Bronchial epithelial cell (primary cell): ENCODE measurements around the gene SERP2. TPM values are rescaled to one million over a fixed set of nuclear protein-coding genes. Genes with fewer than 3 reads are reported as not detected.

Experiments used
- DNase-seq: peaks from one replicate; pipeline ENCODE4 v3.0.0-alpha.2; 2010; ENCODE audit warnings: low read depth
- FAIRE-seq: peaks from 2 replicates; lab custom pipeline; 2011; peaks lifted over from hg19 to GRCh38; lab: Jason Lieb, UNC
- H3K27me3 ChIP-seq: 2 replicates; pipeline ENCODE4 v1.5.1; 2011; ENCODE audit warnings: low read length; ENCODE audit not compliant: control insufficient read depth, insufficient read depth
- H3K36me3 ChIP-seq: 2 replicates; pipeline ENCODE4 v1.5.1; 2011; ENCODE audit warnings: low read length; ENCODE audit not compliant: control insufficient read depth, insufficient read depth
- H3K4me3 ChIP-seq: 2 replicates; pipeline ENCODE4 v1.5.1; 2011; ENCODE audit warnings: mild to moderate bottlenecking, low read depth, low read length, control low read depth
- CTCF ChIP-seq: IDR thresholded peaks from 2 replicates; pipeline ENCODE4 v1.5.1; 2011; ENCODE audit warnings: mild to moderate bottlenecking, moderate library complexity, low read length, control low read depth, inconsistent platforms; ENCODE audit not compliant: insufficient read depth, severe bottlenecking
- total RNA-seq: library from RNA; depleted of rRNA; stranded (reverse); fragments of >200 nt; gene quantifications from 2 replicates; pipeline ENCODE4 v1.2.1, GENCODE V29; 2014

Gene SERP2
- total RNA-seq, 1 donor from 2014 or later = 1.1 TPM

DNA sequence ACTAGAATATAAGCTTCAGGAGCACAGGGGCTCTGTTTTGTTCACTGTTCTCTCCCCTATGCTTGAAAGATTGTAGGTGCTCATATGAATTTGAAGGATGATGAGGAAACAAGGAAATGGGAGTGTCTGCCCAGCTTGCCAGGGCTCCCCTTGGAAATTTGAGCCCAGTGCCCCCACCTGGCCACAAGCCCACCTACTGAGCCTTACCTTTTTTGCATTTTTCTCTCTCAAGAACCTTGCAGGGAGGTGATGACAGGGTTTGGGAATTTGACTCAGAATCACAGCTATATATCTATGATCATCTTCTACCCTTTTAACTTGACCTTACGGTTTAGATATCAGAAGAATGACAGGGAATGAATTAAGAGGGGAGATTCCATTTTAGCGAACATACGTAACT, 33.8 kb downstream of the SERP2 start:
- no peaks in the 10 kb centered on the region for H3K36me3 ChIP-seq
- H3K27me3 ChIP-seq = no peaks in the 10 kb centered on the region
- TF ChIP-seq CTCF = no peak
- DNase-seq (peak; percentile 5), FAIRE-seq (no peak)
- H3K4me3 ChIP-seq = no peak overlapping the region

GRCh38 chr13:44407891-44408290, 34.3 kb downstream of the SERP2 start:
- peak; percentile 17 for DNase-seq
- no peaks in the 10 kb centered on the region for H3K27me3 ChIP-seq
- H3K36me3 ChIP-seq = no peaks in the 10 kb centered on the region
- no peak for TF ChIP-seq CTCF
- no peak for FAIRE-seq
- H3K4me3 ChIP-seq = no peak overlapping the region

DNA sequence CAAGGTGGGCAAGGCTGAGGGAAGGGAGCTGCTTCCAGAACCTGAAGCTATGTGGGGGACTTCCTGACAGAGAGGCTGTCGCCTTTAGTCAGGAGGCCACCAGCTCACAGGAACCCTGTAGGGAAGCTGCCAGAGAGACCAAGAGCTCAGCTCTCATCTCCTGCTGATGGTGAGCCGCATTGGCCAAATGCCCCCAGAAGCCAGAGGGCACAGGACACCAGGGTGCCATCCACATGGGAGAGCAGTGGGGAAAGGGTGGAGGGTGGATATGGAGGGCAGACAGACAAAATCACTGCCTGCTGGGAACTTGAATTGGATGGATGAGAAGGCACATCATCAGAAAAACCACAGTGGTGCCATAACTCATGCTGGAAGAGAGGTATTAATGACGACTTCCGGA, 36.0 kb downstream of the SERP2 start:
- TF ChIP-seq CTCF = no peak
- no peak for FAIRE-seq
- DNase-seq = no peak

GRCh38 chr13:44410328-44410859, 36.8 kb downstream of the SERP2 start:
- H3K4me3 ChIP-seq = no peak overlapping the region
- DNase-seq = no peak
- no peaks in the 10 kb centered on the region for H3K36me3 ChIP-seq
- TF ChIP-seq CTCF = no peak
- H3K27me3 ChIP-seq = no peaks in the 10 kb centered on the region
- FAIRE-seq = no peak

More for the DNA sequence above, 36.0 kb downstream of the SERP2 start:
- Histone ChIP-seq H3K27me3 (no peaks in the 10 kb centered on the region), H3K4me3 (no peak overlapping the region), H3K36me3 (no peaks in the 10 kb centered on the region)

- FAIRE-seq = peak; percentile 32
- Histone ChIP-seq H3K4me3 (no peak overlapping the region), H3K27me3 (no peaks in the 10 kb centered on the region), H3K36me3 (no peaks in the 10 kb centered on the region)
- TF ChIP-seq CTCF = no peak
- DNase-seq = no peak
Measured at GRCh38 chr13:44411841-44412240, 38.2 kb downstream of the SERP2 start.

DNA sequence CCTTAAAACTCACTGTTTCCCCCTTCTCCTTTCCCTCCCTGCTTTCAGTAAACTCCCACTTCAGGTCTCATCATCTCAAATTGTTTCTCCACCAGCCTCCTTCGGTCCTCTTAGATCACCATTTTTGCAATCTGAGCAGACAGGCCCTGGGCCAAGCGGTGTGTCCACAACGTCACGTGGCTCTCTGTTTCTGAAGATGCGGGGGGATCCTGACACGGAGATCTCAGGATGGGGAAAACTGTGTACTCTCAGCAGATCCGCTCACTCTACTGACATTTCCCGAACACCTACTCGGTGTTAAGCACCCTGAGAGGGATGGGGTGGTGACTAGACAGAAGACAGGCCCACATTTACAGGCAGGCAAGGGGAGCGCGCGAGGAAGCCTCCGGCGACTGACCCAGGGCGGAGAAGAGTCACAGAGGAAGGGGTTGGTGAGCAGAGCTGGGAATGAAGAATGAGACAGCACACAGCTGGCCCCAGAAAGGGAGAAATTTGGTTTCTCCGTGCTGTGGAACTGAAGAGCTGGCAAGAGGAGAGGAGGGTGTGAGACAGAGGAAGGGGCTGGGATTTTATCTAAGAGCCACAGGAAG, 38.8 kb downstream of the SERP2 start:
- Histone ChIP-seq H3K27me3 (no peaks in the 10 kb centered on the region), H3K36me3 (no peaks in the 10 kb centered on the region), H3K4me3 (no peak overlapping the region)
- no peak for FAIRE-seq
- no peak for DNase-seq
- no peak for TF ChIP-seq CTCF
